Motor neuron (in vitro differentiated cells): Measurements from ENCODE around the gene CST11. TPM values are rescaled to one million over a fixed set of nuclear protein-coding genes. Genes with fewer than 3 reads are reported as not detected.
A peak's percentile ranks its signal among the peaks of the same experiment; 100 is the strongest.

Experiments used
- ATAC-seq, 8 experiments: fragments of 200-7000 bp; cut with Tn5 transposase; replicated peaks in 6 of 8; 2 replicates each; pipeline ENCODE4 v1.8.0; 2021; ENCODE audit warnings: mild to moderate bottlenecking in 8 of 8, moderate library complexity in 8 of 8
- H3K27ac ChIP-seq, 2 donors: fragments of 250-450 bp; sonication (Bioruptor Pico); 2 replicates each; pipeline ENCODE4 v1.9.0; 2021; ENCODE audit warnings: antibody characterized with exemption in 2 of 2, mild to moderate bottlenecking in 2 of 2, moderate library complexity in 1 of 2
- H3K4me1 ChIP-seq, 2 donors: fragments of 250-450 bp; sonication (Bioruptor Pico); replicated peaks in 1 of 2; 2 replicates each; pipeline ENCODE4 v1.6.1; 2021; ENCODE audit warnings: antibody characterized with exemption in 2 of 2, mild to moderate bottlenecking in 2 of 2, moderate library complexity in 1 of 2
- H3K4me3 ChIP-seq, 5 donors: fragments of 250-450 bp; sonication (Bioruptor Pico); 2 replicates each; pipeline ENCODE4 v1.9.0; 2021; ENCODE audit warnings: antibody characterized with exemption in 5 of 5, mild to moderate bottlenecking in 5 of 5, moderate library complexity in 4 of 5
- WGBS, 10 experiments: fragments of 450-650 bp; shearing (Covaris generic); methylation state at CpG; one replicate each; pipeline ENCODE4 v1.0.0; 2022; 5-methylcytosine and 5-hydroxymethylcytosine counted together
- in situ Hi-C, 9 experiments: fragments of 400-800 bp; cut with MboI; loops; one replicate each; pipeline ENCODE4 v1.15.0; 2021; ENCODE audit warnings: low sequenced_read_pairs in 9 of 9, low pct_unique_long_range_greater_than_20kb in 2 of 9; ENCODE audit not compliant: unreplicated experiment in 9 of 9
- total RNA-seq, 8 experiments: library from RNA; unstranded; fragments of 300-600 nt; gene quantifications; 2 replicates each; pipeline versions ENCODE4 v1.2.3 to v1.2.4, GENCODE V29; 2022

CST11 gene
- total RNA-seq, 8 experiments from 2014 or later, result not detected

DNA sequence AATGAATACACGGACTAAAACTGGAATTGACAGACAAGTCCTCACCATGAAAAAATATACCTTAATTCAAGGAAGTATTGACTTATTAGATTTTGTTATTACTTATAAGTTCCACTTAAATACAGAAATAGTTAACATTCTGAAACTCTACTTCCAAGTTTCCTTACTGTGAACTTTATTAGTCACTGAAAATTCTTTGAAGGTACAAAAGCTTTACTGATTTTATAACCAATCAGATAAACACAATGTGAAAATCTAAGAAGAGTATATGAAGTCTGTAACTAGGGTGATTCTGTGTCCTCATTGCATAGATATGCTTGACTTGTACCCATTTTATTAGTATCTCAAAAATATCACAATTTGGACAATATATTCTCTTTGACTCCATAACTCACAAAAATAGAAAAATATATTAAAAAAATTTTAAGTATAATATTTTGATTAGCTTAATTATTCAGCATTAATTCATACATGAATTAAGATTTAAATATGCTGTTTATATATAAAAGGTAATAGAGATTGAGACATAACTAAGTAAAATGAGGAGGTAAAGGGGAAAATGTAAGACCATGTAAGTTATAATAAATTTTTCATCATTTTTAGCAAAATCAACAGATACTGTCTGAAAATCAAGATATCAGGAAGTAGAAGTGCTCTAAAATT is 38.0 kb downstream of the CST11 start:
- 60 to 100% (median 90%) methylated on average over 1 of the region's 1 CpG for WGBS, 10 experiments
- Histone ChIP-seq H3K27ac (no peak overlapping the region), H3K4me3 (no peak overlapping the region), H3K4me1 (peaks cover 7 to 8% of the 10 kb centered on the region in 2 donors)
- in situ Hi-C loops, result no loop called here
- ATAC-seq, result no peak

- H3K4me3 ChIP-seq, result no peak overlapping the region
- ATAC-seq, result no peak
- peaks cover 5 to 8% of the 10 kb centered on the region in 2 donors for H3K4me1 ChIP-seq
- WGBS, 10 experiments, result 80 to 100% (median 98%) methylated on average over 1 to 3 of the region's 3 CpGs
- in situ Hi-C loops, result no loop called here
- H3K27ac ChIP-seq, result no peak overlapping the region
Observed at GRCh38 chr20:23413862-23414422, 38.7 kb downstream of the CST11 start.

- ATAC-seq, result peak in 6 of 8 experiments; percentile 36 to 96 (median 81)
- in situ Hi-C loops, result no loop called here
- Histone ChIP-seq H3K27ac (no peak overlapping the region), H3K4me3 (no peak overlapping the region), H3K4me1 (peaks cover 0 to 8% of the 10 kb centered on the region in 2 donors)
- 0 to 90% (median 48%) methylated on average over 1 of the region's 1 CpG; no CpG with 5 or more reads in 6 of the 10 experiments for WGBS, 10 experiments
Observed at GRCh38 chr20:23412026-23412425, 40.6 kb downstream of the CST11 start.

GRCh38 chr20:23410916-23411695 is 41.6 kb downstream of the CST11 start:
- in situ Hi-C loops, result no loop called here
- H3K4me1 ChIP-seq, result peaks cover 0 to 8% of the 10 kb centered on the region in 2 donors
- 67 to 93% (median 89%) methylated on average over 2 to 3 of the region's 3 CpGs; no CpG with 5 or more reads in 1 of the 10 experiments for WGBS, 10 experiments
- H3K4me3 ChIP-seq, result no peak overlapping the region
- no peak overlapping the region for H3K27ac ChIP-seq
- no peak for ATAC-seq

- no peak overlapping the region for H3K4me3 ChIP-seq
- WGBS, 10 experiments, result 63 to 94% (median 87%) methylated on average over 1 to 3 of the region's 3 CpGs; no CpG with 5 or more reads in 4 of the 10 experiments
- H3K27ac ChIP-seq, result no peak overlapping the region
- ATAC-seq, result no peak
- in situ Hi-C loops, result no loop called here
- H3K4me1 ChIP-seq, result peaks cover 0 to 8% of the 10 kb centered on the region in 2 donors
Observed at GRCh38 chr20:23409800-23410199, 42.9 kb downstream of the CST11 start.

GRCh38 chr20:23408957-23409356 is 43.7 kb downstream of the CST11 start:
- no peak overlapping the region for H3K4me3 ChIP-seq
- H3K4me1 ChIP-seq, result peaks cover 0 to 8% of the 10 kb centered on the region in 2 donors
- ATAC-seq, result peak in 1 of 8 experiments; percentile 43
- WGBS, 10 experiments, result 56 to 100% (median 100%) methylated on average over 1 to 2 of the region's 2 CpGs; no CpG with 5 or more reads in 2 of the 10 experiments
- in situ Hi-C loops, result no loop called here
- no peak overlapping the region for H3K27ac ChIP-seq

DNA sequence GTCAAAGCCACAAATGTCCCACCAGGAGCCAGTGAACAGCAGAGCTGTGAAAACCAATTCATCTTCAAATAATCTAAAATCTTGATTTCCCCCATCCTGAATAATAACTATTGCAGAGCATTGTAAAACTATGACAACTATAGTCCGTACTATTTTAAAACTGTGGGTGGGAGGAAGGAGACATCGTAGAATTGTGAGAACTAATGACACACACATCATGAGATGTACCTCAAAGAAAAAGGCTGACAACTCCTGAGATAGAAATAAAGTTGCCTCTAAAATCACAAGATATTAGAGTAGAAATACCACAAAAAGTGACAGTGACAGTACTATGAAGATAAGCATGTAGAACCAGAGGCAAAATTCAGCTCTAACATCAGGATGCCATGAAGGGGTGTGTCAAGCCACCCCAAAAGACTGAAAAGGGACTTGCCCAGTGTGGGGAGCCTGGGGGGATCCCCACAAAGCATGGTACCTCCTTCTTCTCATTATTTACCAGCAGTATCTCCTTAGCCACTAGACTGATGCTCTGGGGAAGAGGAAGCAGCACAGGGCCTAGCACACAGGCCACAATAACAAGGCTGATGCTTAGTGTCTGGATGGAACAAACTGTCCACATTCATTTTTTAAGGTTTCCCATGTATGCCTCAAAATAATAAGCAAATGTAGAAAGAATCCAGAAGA is 44.8 kb downstream of the CST11 start:
- Histone ChIP-seq H3K27ac (no peak overlapping the region), H3K4me3 (no peak overlapping the region), H3K4me1 (peaks cover 0 to 8% of the 10 kb centered on the region in 2 donors)
- in situ Hi-C loops, result no loop called here
- WGBS, 10 experiments, result 50 to 100% (median 100%) methylated on average over 1 to 2 of the region's 2 CpGs; no CpG with 5 or more reads in 1 of the 10 experiments
- no peak for ATAC-seq

- 47 to 100% (median 89%) methylated on average over 1 of the region's 1 CpG; no CpG with 5 or more reads in 1 of the 10 experiments for WGBS, 10 experiments
- Histone ChIP-seq H3K4me1 (peaks cover 0 to 4% of the 10 kb centered on the region in 2 donors), H3K27ac (no peak overlapping the region), H3K4me3 (no peak overlapping the region)
- in situ Hi-C loops, result no loop called here
- ATAC-seq, result no peak
Observed at GRCh38 chr20:23406880-23407279, 45.8 kb downstream of the CST11 start.

DNA sequence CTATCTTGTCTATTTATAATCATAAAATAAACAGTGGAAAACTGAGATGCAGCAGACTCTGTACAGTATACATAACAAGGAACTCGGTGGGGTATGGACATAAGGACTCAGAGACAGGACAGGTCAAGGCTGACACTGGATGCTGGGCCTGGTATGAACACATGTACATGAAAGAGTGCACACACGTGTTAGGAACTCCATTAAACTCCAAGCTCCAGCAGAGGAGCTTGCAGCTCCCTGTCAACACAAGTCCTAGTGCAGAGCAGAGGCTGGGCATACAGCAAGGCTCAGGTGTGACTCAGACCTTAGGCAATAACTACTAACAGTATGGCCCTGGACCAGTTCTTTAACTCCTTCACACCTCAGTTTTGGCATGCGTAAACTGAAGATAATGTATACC is 48.5 kb downstream of the CST11 start:
- Histone ChIP-seq H3K4me3 (no peak overlapping the region), H3K27ac (no peak overlapping the region), H3K4me1 (no peaks in the 10 kb centered on the region)
- 43 to 100% (median 60%) methylated on average over 1 to 3 of the region's 3 CpGs; no CpG with 5 or more reads in 1 of the 10 experiments for WGBS, 10 experiments
- ATAC-seq, result peak in 1 of 8 experiments; percentile 12
- in situ Hi-C loops, result no loop called here

DNA sequence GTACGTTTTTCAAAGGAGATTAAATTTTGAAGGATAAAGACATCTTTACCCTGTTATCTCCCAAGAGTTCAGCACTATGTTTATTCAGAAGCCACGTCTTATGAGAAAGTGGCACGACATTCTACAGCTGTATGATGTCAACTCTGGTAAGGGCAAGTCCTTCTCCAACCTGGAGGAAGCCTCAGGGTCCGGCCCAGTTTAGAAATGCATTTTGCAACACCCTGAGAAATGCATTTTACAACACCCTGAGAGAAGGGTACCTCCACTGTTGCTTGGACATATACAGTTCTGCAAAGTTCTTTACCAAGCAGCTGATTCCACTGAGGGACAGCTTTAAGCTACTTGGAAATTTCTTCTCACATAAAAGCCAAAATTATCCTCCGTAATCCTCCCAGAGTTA is 48.9 kb downstream of the CST11 start:
- WGBS, 10 experiments, result 60 to 100% (median 94%) methylated on average over 1 to 5 of the region's 5 CpGs
- ATAC-seq, result no peak
- Histone ChIP-seq H3K27ac (no peak overlapping the region), H3K4me3 (no peak overlapping the region), H3K4me1 (no peaks in the 10 kb centered on the region)
- in situ Hi-C loops, result no loop called here

DNA sequence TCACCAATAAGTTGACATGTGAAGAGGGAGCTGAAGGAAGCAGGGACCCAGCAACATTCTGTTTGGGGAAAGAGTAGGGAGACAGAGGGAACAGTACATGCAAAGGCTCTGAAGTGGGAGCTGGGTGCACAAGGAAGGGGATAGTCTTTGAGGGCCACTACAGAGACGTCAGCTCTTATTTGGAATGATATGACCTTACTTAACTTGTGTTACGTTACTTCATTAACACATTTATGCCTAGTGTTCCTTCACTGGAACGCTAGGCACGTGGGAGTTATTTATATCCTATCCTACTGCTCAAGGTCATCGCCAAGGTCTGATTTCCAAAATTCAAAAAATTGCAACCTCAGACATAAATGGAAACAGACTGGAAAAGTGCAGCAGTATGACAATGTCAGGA is 51.6 kb downstream of the CST11 start:
- 84 to 100% (median 93%) methylated on average over 2 to 5 of the region's 5 CpGs; no CpG with 5 or more reads in 3 of the 10 experiments for WGBS, 10 experiments
- no peak overlapping the region for H3K27ac ChIP-seq
- H3K4me1 ChIP-seq, result no peaks in the 10 kb centered on the region
- H3K4me3 ChIP-seq, result no peak overlapping the region
- in situ Hi-C loops, result no loop called here
- ATAC-seq, result no peak
